ENCODE data around the gene MTR. TPM values are rescaled to one million over a fixed set of nuclear protein-coding genes. Genes with fewer than 3 reads are reported as not detected.
A peak's percentile ranks its signal among the peaks of the same experiment; 100 is the strongest.

Gene MTR
- total RNA-seq, 4 donors from 2014 or later: 43.2 to 78.3 (median 47.0) TPM

GRCh38 chr1:236750928-236751327 lies 44.2 kb upstream of the MTR start:
- Histone ChIP-seq H3K27ac (no peak overlapping the region), H3K9me3 (no peaks in the 10 kb centered on the region), H3K36me3 (no peaks in the 10 kb centered on the region), H3K4me3 (replicated peaks in 1 of 3) (no peak overlapping the region), H3K4me1 (no peaks in the 10 kb centered on the region), H3K27me3 (no peaks in the 10 kb centered on the region)
- TF ChIP-seq CTCF (IDR thresholded peaks at IDR 0.05): no peak
- no peak for TF ChIP-seq POLR2A (IDR thresholded peaks at IDR 0.05)
- WGBS, 2 donors: 79 to 84% methylated on average over 3 of the region's 3 CpGs
- DNase-seq: no peak
- intact Hi-C loops (cut with DNase I): no loop called here

DNA sequence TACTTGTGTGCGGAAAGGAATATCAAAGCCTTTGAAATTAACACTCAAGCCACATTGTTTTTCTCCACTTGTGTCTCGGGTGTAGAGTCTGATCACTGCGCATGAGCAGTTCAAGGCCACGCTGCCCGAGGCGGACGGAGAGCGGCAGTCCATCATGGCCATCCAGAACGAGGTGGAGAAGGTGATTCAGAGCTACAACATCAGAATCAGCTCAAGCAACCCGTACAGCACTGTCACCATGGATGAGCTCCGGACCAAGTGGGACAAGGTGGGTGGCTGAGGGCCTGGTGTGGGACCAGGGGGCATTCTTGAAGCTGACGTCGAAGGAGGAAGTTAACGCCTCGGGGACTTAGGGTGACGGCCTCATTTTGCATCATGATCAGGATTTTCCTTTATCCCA lies 43.7 kb upstream of the MTR start:
- intact Hi-C loops (cut with DNase I): no loop called here
- H3K27ac ChIP-seq: no peak overlapping the region
- no peaks in the 10 kb centered on the region for H3K9me3 ChIP-seq
- DNase-seq: no peak
- H3K4me1 ChIP-seq: no peaks in the 10 kb centered on the region
- 90 to 92% methylated on average over 16 of the region's 16 CpGs for WGBS, 2 donors
- no peaks in the 10 kb centered on the region for H3K36me3 ChIP-seq
- no peak overlapping the region for H3K4me3 ChIP-seq (replicated peaks in 1 of 3)
- no peak for TF ChIP-seq POLR2A (IDR thresholded peaks at IDR 0.05)
- no peak for TF ChIP-seq CTCF (IDR thresholded peaks at IDR 0.05)
- no peaks in the 10 kb centered on the region for H3K27me3 ChIP-seq

- DNase-seq: no peak
- H3K36me3 ChIP-seq: no peaks in the 10 kb centered on the region
- no peaks in the 10 kb centered on the region for H3K27me3 ChIP-seq
- H3K4me3 ChIP-seq (replicated peaks in 1 of 3): no peak overlapping the region
- WGBS, 2 donors: 67 to 73% methylated on average over 4 of the region's 4 CpGs
- H3K4me1 ChIP-seq: no peaks in the 10 kb centered on the region
- intact Hi-C loops (cut with DNase I): no loop called here
- H3K27ac ChIP-seq: no peak overlapping the region
- H3K9me3 ChIP-seq: no peaks in the 10 kb centered on the region
- TF ChIP-seq POLR2A (IDR thresholded peaks at IDR 0.05): no peak
- no peak for TF ChIP-seq CTCF (IDR thresholded peaks at IDR 0.05)
These were observed 43.2 kb upstream of the MTR start for GRCh38 chr1:236751935-236752334.

GRCh38 chr1:236753516-236753915 lies 41.6 kb upstream of the MTR start:
- H3K27me3 ChIP-seq: no peaks in the 10 kb centered on the region
- peak in 1 of 6 experiments; percentile 18 for TF ChIP-seq CTCF (IDR thresholded peaks at IDR 0.05)
- no peak for TF ChIP-seq POLR2A (IDR thresholded peaks at IDR 0.05)
- intact Hi-C loops (cut with DNase I): no loop called here
- H3K9me3 ChIP-seq: no peaks in the 10 kb centered on the region
- H3K4me3 ChIP-seq (replicated peaks in 1 of 3): no peak overlapping the region
- no peaks in the 10 kb centered on the region for H3K36me3 ChIP-seq
- WGBS, 2 donors: 73 to 75% methylated on average over 5 of the region's 5 CpGs
- no peak for DNase-seq
- H3K4me1 ChIP-seq: no peaks in the 10 kb centered on the region
- no peak overlapping the region for H3K27ac ChIP-seq

GRCh38 chr1:236753964-236754363 lies 41.1 kb upstream of the MTR start:
- Histone ChIP-seq H3K27me3 (no peaks in the 10 kb centered on the region), H3K36me3 (no peaks in the 10 kb centered on the region), H3K4me3 (replicated peaks in 1 of 3) (no peak overlapping the region), H3K27ac (no peak overlapping the region), H3K9me3 (no peaks in the 10 kb centered on the region), H3K4me1 (no peaks in the 10 kb centered on the region)
- no peak for DNase-seq
- TF ChIP-seq POLR2A (IDR thresholded peaks at IDR 0.05): no peak
- TF ChIP-seq CTCF (IDR thresholded peaks at IDR 0.05): no peak
- WGBS, 2 donors: 91 to 95% methylated on average over 13 to 14 of the region's 14 CpGs
- intact Hi-C loops (cut with DNase I): no loop called here

All from thyroid gland (tissue), 4 donors.